HepG2 (cell line): ENCODE data around the gene TMEM131. TPM values are rescaled to one million over a fixed set of nuclear protein-coding genes. Genes with fewer than 3 reads are reported as not detected.

Experiments
- ATAC-seq: fragments of 200-7000 bp; cut with Tn5 transposase; 3 replicates; pipeline ENCODE4 v1.9.1; 2020; ENCODE audit warnings: mild to moderate bottlenecking, moderate library complexity
- BruUV-seq: library from RNA; stranded (reverse); fragments of 400-500 nt; replicated peaks from 2 replicates; lab custom pipeline; 2021; lab: Mats Ljungman, UMichigan
- CTCF ChIA-PET: fragments of 300-600 bp; formaldehyde crosslinking; extraction: SDS; loops from one replicate; lab custom pipeline; 2021; ENCODE audit warnings: low total read pairs, inconsistent platforms, low intra/inter-chr PET ratio; lab: Yijun Ruan, JAX
- POLR2A ChIA-PET: fragments of 350-600 bp; sonication (Branson Sonifier 250); formaldehyde crosslinking; loops from one replicate; lab custom pipeline; 2020; ENCODE audit warnings: antibody characterized with exemption, inconsistent platforms; lab: Yijun Ruan, JAX
- DNase-seq: peaks from one replicate; pipeline ENCODE4 v3.0.0-alpha.2; 2015; ENCODE audit warnings: low spot score
- FAIRE-seq: peaks from 3 replicates; lab custom pipeline; 2011; peaks lifted over from hg19 to GRCh38; lab: Jason Lieb, UNC
- H2AFZ ChIP-seq: one replicate; pipeline ENCODE4 v1.6.1; 2011; ENCODE audit warnings: low read length, inconsistent platforms
- H3K27ac ChIP-seq: fragments of 300-600 bp; 3 replicates; pipeline ENCODE4 v1.8.0; 2011; ENCODE audit warnings: mixed run types, mild to moderate bottlenecking, mixed read lengths, low read length, inconsistent platforms; ENCODE audit not compliant: insufficient read depth; ENCODE audit errors: extremely low read length
- H3K27me3 ChIP-seq, 2 experiments: fragments of 200-600 bp in 1 of 2; 2 replicates in 1 of 2; 3 replicates in 1 of 2; pipeline versions ENCODE4 v1.6.0 to v1.8.0; 2011; ENCODE audit warnings: low read length in 2 of 2, mild to moderate bottlenecking in 2 of 2, moderate library complexity in 2 of 2, inconsistent platforms in 1 of 2; ENCODE audit not compliant: insufficient read depth in 2 of 2, control insufficient read depth in 1 of 2
- H3K36me3 ChIP-seq, 2 experiments: fragments of 200-600 bp in 1 of 2; replicated peaks in 1 of 2; 2 replicates in 1 of 2; 3 replicates in 1 of 2; pipeline versions ENCODE4 v1.5.1 to v1.8.0; 2011; ENCODE audit warnings: low read length in 2 of 2, inconsistent platforms in 1 of 2; ENCODE audit not compliant: insufficient read depth in 2 of 2, control insufficient read depth in 1 of 2
- H3K4me1 ChIP-seq: 2 replicates; pipeline ENCODE4 v1.5.1; 2012; ENCODE audit warnings: low read length, inconsistent platforms; ENCODE audit not compliant: insufficient read depth
- H3K4me2 ChIP-seq: 2 replicates; pipeline ENCODE4 v1.6.0; 2011; ENCODE audit warnings: low read depth, low read length, inconsistent platforms
- H3K4me3 ChIP-seq, 3 experiments: fragments of 200-600 bp in 1 of 3; sonication (generic), shearing (Covaris generic) in 1 of 3; replicated peaks in 1 of 3; 2 replicates each; pipeline ENCODE4 v1.5.1; 2011 to 2016; ENCODE audit warnings: low read length in 3 of 3, inconsistent platforms in 2 of 3, low read depth in 2 of 3, mild to moderate bottlenecking in 2 of 3, control low read depth in 1 of 3, mixed read lengths in 1 of 3; ENCODE audit not compliant: insufficient read depth in 1 of 3
- H3K79me2 ChIP-seq: one replicate; pipeline ENCODE4 v1.6.1; 2011; ENCODE audit warnings: low read length, inconsistent platforms; ENCODE audit not compliant: insufficient read depth
- H3K9ac ChIP-seq: 2 replicates; pipeline ENCODE4 v1.6.0; 2011; ENCODE audit warnings: mild to moderate bottlenecking, low read depth, low read length, inconsistent platforms; ENCODE audit not compliant: insufficient read depth
- H3K9me3 ChIP-seq: 2 replicates; pipeline ENCODE4 v1.5.1; 2012; ENCODE audit warnings: mild to moderate bottlenecking, low read length
- H4K20me1 ChIP-seq: 2 replicates; pipeline ENCODE4 v1.6.0; 2011; ENCODE audit warnings: inconsistent platforms, mild to moderate bottlenecking, low read length, moderate library complexity; ENCODE audit not compliant: insufficient read depth
- ARNT ChIP-seq: fragments of 450-650 bp; IDR thresholded peaks from 2 replicates; pipeline ENCODE4 v1.6.1; 2017
- BRCA1 ChIP-seq: sonication (generic); formaldehyde crosslinking; IDR thresholded peaks from 2 replicates; pipeline ENCODE4 v1.4.0; 2020; ENCODE audit warnings: missing genetic modification reagents
- FOXK1 ChIP-seq: sonication (generic); formaldehyde crosslinking; IDR thresholded peaks from 2 replicates; pipeline ENCODE4 v1.4.0; 2020; ENCODE audit warnings: low read depth, missing genetic modification reagents, borderline replicate concordance
- HNRNPUL1 ChIP-seq: fragments of 200-400 bp; formaldehyde crosslinking; IDR thresholded peaks from 2 replicates; pipeline ENCODE4 v1.6.1; 2017; ENCODE audit warnings: low read depth, mild to moderate bottlenecking, low read length, moderate library complexity
- MEIS1 ChIP-seq: sonication (generic); formaldehyde crosslinking; IDR thresholded peaks from 2 replicates; pipeline ENCODE4 v1.9.0; 2021; ENCODE audit warnings: mild to moderate bottlenecking, missing genetic modification reagents, moderate library complexity, borderline replicate concordance
- SIX4 ChIP-seq: sonication (generic); formaldehyde crosslinking; IDR thresholded peaks from 2 replicates; pipeline ENCODE4 v1.4.0; 2020; ENCODE audit warnings: missing genetic modification reagents
- TGIF2 ChIP-seq: IDR thresholded peaks from 2 replicates; pipeline ENCODE4 v1.6.1; 2016; ENCODE audit warnings: control low read depth, missing compliant biosample characterization
- ZBTB20 ChIP-seq: sonication (generic); formaldehyde crosslinking; IDR thresholded peaks from 2 replicates; pipeline ENCODE4 v1.8.1; 2023; ENCODE audit warnings: missing genetic modification reagents, low read depth, mild to moderate bottlenecking, borderline replicate concordance
- ZMYM2 ChIP-seq: sonication (generic); formaldehyde crosslinking; IDR thresholded peaks from 2 replicates; pipeline ENCODE4 v1.8.0; 2022; ENCODE audit warnings: mild to moderate bottlenecking, missing genetic modification reagents
- ZNF350 ChIP-seq: sonication (generic); formaldehyde crosslinking; IDR thresholded peaks from 2 replicates; pipeline ENCODE4 v1.4.0; 2020; ENCODE audit warnings: mild to moderate bottlenecking, low read depth, missing genetic modification reagents, borderline replicate concordance
- ZNF441 ChIP-seq: sonication (generic); formaldehyde crosslinking; IDR thresholded peaks from 2 replicates; pipeline ENCODE4 v1.7.0; 2021; ENCODE audit warnings: missing genetic modification reagents, borderline replicate concordance
- WGBS: methylation state at CpG from one replicate; pipeline ENCODE4 v1.1.6; 2017; ENCODE audit warnings: low lambda C conversion rate; 5-methylcytosine and 5-hydroxymethylcytosine counted together
- in situ Hi-C: cut with HindIII; loops from 2 replicates; pipeline ENCODE4 v1.10.0; 2017; ENCODE audit warnings: low pct_unique_long_range_greater_than_20kb; ENCODE audit not compliant: extremely low pct_ligation_motif_present
- intact Hi-C: fragments of 100-400 bp; cut with micrococcal nuclease; formaldehyde crosslinking; loops from one replicate; pipeline ENCODE4 v1.10.0; 2022; ENCODE audit not compliant: unreplicated experiment
- polyA plus RNA-seq, 8 experiments: library from polyadenylated mRNA; depleted of rRNA in 3 of 8; stranded (reverse) in 7 of 8; unstranded in 1 of 8; fragments of >200 nt; fragmentation: Illumina TruSeq in 4 of 8; extraction: Trizol in 4 of 8; gene quantifications; 2 replicates each; pipeline versions ENCODE4 v1.2.1 to v1.2.3, GENCODE V29; 2011 to 2016; ENCODE audit warnings: low read depth in 4 of 8, missing spikeins in 1 of 8, mixed read lengths in 1 of 8; ENCODE audit not compliant: insufficient read depth in 1 of 8
- total RNA-seq, 5 experiments: library from RNA; depleted of rRNA; stranded (reverse); fragments of >200 nt; fragmentation: Illumina TruSeq; extraction: Trizol; gene quantifications; 2 replicates each; pipeline ENCODE4 v1.2.3, GENCODE V29; 2016; ENCODE audit warnings: low read depth in 1 of 5
- TF ChIP-seq, protein P1 (sequence below): sonication (generic); formaldehyde crosslinking; IDR thresholded peaks from 2 replicates; pipeline ENCODE4 v1.4.0; 2020; ENCODE audit warnings: mild to moderate bottlenecking, low read depth, missing genetic modification reagents

Gene TMEM131
- total and polyA plus RNA-seq, 2 of the 13 experiments (the other 11 are each of a cell fraction or from before 2014, with no cell fraction given): 17.9 to 19.5 TPM

DNA sequence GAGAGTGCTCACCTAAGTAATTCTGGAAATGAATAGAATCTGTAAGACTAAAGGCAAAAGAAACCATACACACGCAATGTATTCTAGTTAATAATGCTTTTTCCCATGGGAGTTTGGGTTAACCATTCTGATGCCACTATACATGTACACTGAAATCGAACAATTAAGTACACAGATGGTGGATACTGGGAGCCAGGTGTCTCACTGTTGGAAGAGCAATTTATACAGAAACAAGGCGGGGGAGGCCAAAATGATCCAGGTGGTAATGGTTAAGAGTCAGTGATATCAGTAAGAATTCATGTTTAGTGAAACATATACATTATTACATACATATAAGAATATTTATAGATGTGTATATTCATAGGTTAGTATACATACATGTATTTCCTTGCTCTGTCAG is 67.2 kb downstream of the TMEM131 start:
- POLR2A ChIA-PET: no interaction called here
- CTCF ChIA-PET: no interaction called here
- no peak for FAIRE-seq
- no peak overlapping the region for H3K27ac ChIP-seq
- no peak overlapping the region for H3K4me2 ChIP-seq
- peaks cover 1 to 12% of the 10 kb centered on the region in 2 experiments for H3K36me3 ChIP-seq
- no TSS peak for BruUV-seq
- TF ChIP-seq ZMYM2 (CRISPR knock-in tag): no peak
- TF ChIP-seq ZNF350 (CRISPR knock-in tag): no peak
- TF ChIP-seq ZBTB20: no peak
- TF ChIP-seq ARNT: no peak
- TF ChIP-seq ZNF441 (CRISPR knock-in tag): no peak
- TF ChIP-seq, protein P1, sequence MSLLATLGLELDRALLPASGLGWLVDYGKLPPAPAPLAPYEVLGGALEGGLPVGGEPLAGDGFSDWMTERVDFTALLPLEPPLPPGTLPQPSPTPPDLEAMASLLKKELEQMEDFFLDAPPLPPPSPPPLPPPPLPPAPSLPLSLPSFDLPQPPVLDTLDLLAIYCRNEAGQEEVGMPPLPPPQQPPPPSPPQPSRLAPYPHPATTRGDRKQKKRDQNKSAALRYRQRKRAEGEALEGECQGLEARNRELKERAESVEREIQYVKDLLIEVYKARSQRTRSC (CRISPR knock-in tag): no peak
- TF ChIP-seq SIX4 (CRISPR knock-in tag): no peak
- TF ChIP-seq TGIF2 (CRISPR knock-in tag): no peak
- TF ChIP-seq MEIS1 (CRISPR knock-in tag): no peak
- no peak for TF ChIP-seq FOXK1 (CRISPR knock-in tag)
- no peak for TF ChIP-seq HNRNPUL1
- TF ChIP-seq BRCA1: no peak
- in situ Hi-C loops (no loop called here), intact Hi-C loops (no loop called here)
- H3K9ac ChIP-seq: no peak overlapping the region
- H3K4me3 ChIP-seq: no peak overlapping the region
- H2AFZ ChIP-seq: no peak overlapping the region
- H3K4me1 ChIP-seq: no peaks in the 10 kb centered on the region
- ATAC-seq: no peak
- WGBS: 97% methylated on average over 3 of the region's 3 CpGs
- no peaks in the 10 kb centered on the region for H3K9me3 ChIP-seq
- no peak for DNase-seq
- no peaks in the 10 kb centered on the region for H4K20me1 ChIP-seq
- peaks cover 52% of the 10 kb centered on the region for H3K79me2 ChIP-seq
- H3K27me3 ChIP-seq: no peaks in the 10 kb centered on the region
